Cardiac muscle cell (in vitro differentiated cells and primary cell): ENCODE results near the gene SLCO2A1. TPM values are rescaled to one million over a fixed set of nuclear protein-coding genes. Genes with fewer than 3 reads are reported as not detected.

Experiments
- DNase-seq, 2 donors: peaks; one replicate each; pipeline versions ENCODE4 v3.0.0 to v3.0.0-alpha.2; 2010 to 2017; ENCODE audit warnings: low read depth in 1 of 2, low spot score in 1 of 2
- H3K27ac ChIP-seq: fragments of 200-600 bp; sonication (generic); 2 replicates; pipeline ENCODE4 v1.5.1; 2016
- H3K27me3 ChIP-seq: fragments of 200-600 bp; sonication (generic); 2 replicates; pipeline ENCODE4 v1.6.0; 2016; ENCODE audit warnings: control low read depth
- H3K36me3 ChIP-seq: fragments of 200-600 bp; sonication (generic); 2 replicates; pipeline ENCODE4 v1.5.1; 2016; ENCODE audit warnings: control low read depth
- H3K4me1 ChIP-seq: fragments of 200-600 bp; sonication (generic); 2 replicates; pipeline ENCODE4 v1.8.1; 2017; ENCODE audit warnings: low read depth, mild to moderate bottlenecking, mixed run types
- H3K4me3 ChIP-seq: fragments of 200-600 bp; sonication (generic); 2 replicates; pipeline ENCODE4 v1.5.1; 2016; ENCODE audit warnings: mild to moderate bottlenecking
- H3K9me3 ChIP-seq: fragments of 200-600 bp; sonication (generic); 2 replicates; pipeline ENCODE4 v1.5.1; 2017; ENCODE audit warnings: low read depth, mild to moderate bottlenecking, control low read depth
- CTCF ChIP-seq: IDR thresholded peaks from 2 replicates; pipeline ENCODE4 v1.5.1; 2012; ENCODE audit warnings: low read depth, mild to moderate bottlenecking, low read length
- polyA plus RNA-seq: library from polyadenylated mRNA; unstranded; fragments of >200 nt; fragmentation: Nextera tagmentation; extraction: Ambion mirVana; gene quantifications from 2 replicates; pipeline ENCODE4 v1.2.1, GENCODE V29; 2016
- total RNA-seq: library from RNA; depleted of rRNA; stranded (reverse); fragments of >200 nt; gene quantifications from 2 replicates; pipeline ENCODE4 v1.2.3, GENCODE V29; 2016

SLCO2A1 gene
- total and polyA plus RNA-seq, 2 experiments from 2014 or later = 5.1 to 6.1 TPM

GRCh38 chr3:133979553-133979952, 50.2 kb downstream of the SLCO2A1 start:
- Histone ChIP-seq H3K27me3 (no peaks in the 10 kb centered on the region), H3K4me3 (no peak overlapping the region), H3K9me3 (no peaks in the 10 kb centered on the region), H3K4me1 (no peaks in the 10 kb centered on the region), H3K27ac (no peak overlapping the region), H3K36me3 (no peaks in the 10 kb centered on the region)
- peak in 1 of 2 donors; percentile 64 for DNase-seq
- TF ChIP-seq CTCF = no peak

DNA sequence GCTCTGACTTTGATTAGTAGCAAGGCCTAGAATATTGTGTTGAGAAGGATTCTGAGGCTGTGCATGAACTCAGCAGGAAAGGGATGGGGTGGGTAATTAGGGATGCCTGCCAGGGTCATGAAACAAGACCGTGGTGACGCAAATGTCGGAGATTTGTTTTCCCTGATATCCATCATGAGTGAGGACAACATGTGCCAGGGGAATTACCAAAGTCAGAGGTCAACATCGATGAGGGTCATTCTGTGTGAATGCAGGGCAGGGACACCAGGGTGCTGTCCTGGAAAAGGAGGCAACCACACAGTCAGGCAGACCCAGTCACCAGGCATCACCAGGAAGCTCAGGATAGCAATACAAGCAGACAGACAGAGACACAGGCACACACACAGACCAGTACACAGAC, 52.2 kb downstream of the SLCO2A1 start:
- Histone ChIP-seq H3K27me3 (no peaks in the 10 kb centered on the region), H3K9me3 (no peaks in the 10 kb centered on the region), H3K36me3 (no peaks in the 10 kb centered on the region), H3K27ac (no peak overlapping the region), H3K4me1 (no peaks in the 10 kb centered on the region), H3K4me3 (no peak overlapping the region)
- DNase-seq = no peak
- no peak for TF ChIP-seq CTCF

GRCh38 chr3:133973249-133973980, 56.3 kb downstream of the SLCO2A1 start:
- Histone ChIP-seq H3K4me1 (no peaks in the 10 kb centered on the region), H3K4me3 (no peak overlapping the region), H3K36me3 (no peaks in the 10 kb centered on the region), H3K27me3 (no peaks in the 10 kb centered on the region), H3K27ac (no peak overlapping the region), H3K9me3 (no peaks in the 10 kb centered on the region)
- TF ChIP-seq CTCF = no peak
- DNase-seq = no peak

DNA sequence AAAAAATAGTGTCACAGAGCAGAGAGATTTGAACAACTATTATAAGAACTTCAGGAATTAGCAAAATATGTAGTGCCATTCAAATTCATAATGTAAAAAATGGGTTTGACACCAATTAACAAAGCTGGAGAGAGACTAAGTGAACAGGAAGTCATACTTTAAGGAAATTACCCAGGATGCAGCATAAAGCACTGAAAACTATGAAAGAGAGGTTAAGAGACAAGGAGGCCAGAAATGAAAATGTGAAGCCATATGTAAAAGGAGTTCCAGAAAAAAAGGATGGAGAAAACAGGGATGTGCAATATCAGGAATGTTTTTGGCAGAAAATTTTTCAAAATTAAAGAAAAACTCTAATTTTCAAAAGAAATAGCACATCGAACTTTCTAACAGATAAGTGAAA, 57.6 kb downstream of the SLCO2A1 start:
- TF ChIP-seq CTCF = no peak
- no peak for DNase-seq
- Histone ChIP-seq H3K27ac (no peak overlapping the region), H3K9me3 (no peaks in the 10 kb centered on the region), H3K4me1 (no peaks in the 10 kb centered on the region), H3K27me3 (no peaks in the 10 kb centered on the region), H3K36me3 (no peaks in the 10 kb centered on the region), H3K4me3 (no peak overlapping the region)

DNA sequence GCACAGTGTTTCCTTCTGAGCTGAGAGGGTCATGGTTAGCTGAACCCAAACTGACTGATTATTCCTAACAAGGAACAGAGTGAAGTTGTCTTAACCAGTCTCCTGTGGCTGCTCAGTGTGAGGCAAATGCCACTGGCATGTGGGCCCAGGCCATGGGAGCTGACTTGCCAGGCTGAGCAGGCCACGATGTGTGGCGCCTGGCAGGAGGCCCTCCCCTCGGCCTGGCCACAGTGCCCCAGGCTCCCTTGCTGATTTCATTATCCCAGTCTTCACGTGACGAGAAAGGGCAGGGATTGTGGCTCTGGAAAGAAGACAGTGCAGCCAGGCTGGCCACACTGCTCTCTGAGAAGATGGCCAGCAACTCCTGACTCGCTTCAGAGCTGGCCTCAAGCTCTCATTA, 58.8 kb downstream of the SLCO2A1 start:
- no peak overlapping the region for H3K27ac ChIP-seq
- DNase-seq = no peak
- TF ChIP-seq CTCF = no peak

More for the DNA sequence above, 58.8 kb downstream of the SLCO2A1 start:
- H3K36me3 ChIP-seq = no peaks in the 10 kb centered on the region
- H3K27me3 ChIP-seq = no peaks in the 10 kb centered on the region
- H3K4me1 ChIP-seq = no peaks in the 10 kb centered on the region
- no peak overlapping the region for H3K4me3 ChIP-seq
- no peaks in the 10 kb centered on the region for H3K9me3 ChIP-seq
